Keratinocyte (primary cell): ENCODE measurements around the gene GAB2.

ENCODE experiments used
- EZH2 ChIP-seq: IDR thresholded peaks from one replicate; pipeline ENCODE4 v1.6.1; 2012; ENCODE audit warnings: inconsistent platforms, mild to moderate bottlenecking, low read length, moderate library complexity
- TF ChIP-seq, protein P1 (sequence below), 3 experiments: IDR thresholded peaks in 1 of 3; conservative IDR thresholded peaks in 1 of 3; optimal IDR thresholded peaks in 1 of 3; 2 replicates in 2 of 3; 3 replicates in 1 of 3; pipeline versions ENCODE3 to v1.5.1; 2011; ENCODE audit warnings: low read length in 3 of 3, mild to moderate bottlenecking in 3 of 3, moderate library complexity in 2 of 3, control low read depth in 1 of 3, inconsistent platforms in 1 of 3; ENCODE audit not compliant: insufficient read depth in 2 of 3; ENCODE audit errors: extremely low read depth in 1 of 3

- TF ChIP-seq, protein P1, sequence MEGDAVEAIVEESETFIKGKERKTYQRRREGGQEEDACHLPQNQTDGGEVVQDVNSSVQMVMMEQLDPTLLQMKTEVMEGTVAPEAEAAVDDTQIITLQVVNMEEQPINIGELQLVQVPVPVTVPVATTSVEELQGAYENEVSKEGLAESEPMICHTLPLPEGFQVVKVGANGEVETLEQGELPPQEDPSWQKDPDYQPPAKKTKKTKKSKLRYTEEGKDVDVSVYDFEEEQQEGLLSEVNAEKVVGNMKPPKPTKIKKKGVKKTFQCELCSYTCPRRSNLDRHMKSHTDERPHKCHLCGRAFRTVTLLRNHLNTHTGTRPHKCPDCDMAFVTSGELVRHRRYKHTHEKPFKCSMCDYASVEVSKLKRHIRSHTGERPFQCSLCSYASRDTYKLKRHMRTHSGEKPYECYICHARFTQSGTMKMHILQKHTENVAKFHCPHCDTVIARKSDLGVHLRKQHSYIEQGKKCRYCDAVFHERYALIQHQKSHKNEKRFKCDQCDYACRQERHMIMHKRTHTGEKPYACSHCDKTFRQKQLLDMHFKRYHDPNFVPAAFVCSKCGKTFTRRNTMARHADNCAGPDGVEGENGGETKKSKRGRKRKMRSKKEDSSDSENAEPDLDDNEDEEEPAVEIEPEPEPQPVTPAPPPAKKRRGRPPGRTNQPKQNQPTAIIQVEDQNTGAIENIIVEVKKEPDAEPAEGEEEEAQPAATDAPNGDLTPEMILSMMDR (optimal IDR thresholded peaks at IDR 0.05 in 1 of 3, IDR thresholded peaks at IDR 0.05 in 1 of 3, conservative IDR thresholded peaks at IDR 0.05 in 1 of 3; ENCODE audit: extremely low read depth in 1 of 3, insufficient read depth in 2 of 3, low read length in 3 of 3) = no peak
- TF ChIP-seq EZH2 = no peak
These were observed 188.5 kb downstream of the GAB2 start for GRCh38 chr11:78229106-78229505.
